ENCODE data around the gene TP53INP2. TPM values are rescaled to one million over a fixed set of nuclear protein-coding genes. Genes with fewer than 3 reads are reported as not detected.
A peak's percentile ranks its signal among the peaks of the same experiment; 100 is the strongest.

TP53INP2 gene
- total and polyA plus RNA-seq, 5 donors from 2014 or later = 0.37 to 60.9 (median 0.54) TPM

- H3K27ac ChIP-seq (ENCODE audit: insufficient read depth, low read length, poor library complexity, severe bottlenecking) = no peak overlapping the region
- H3K27ac Mint-ChIP-seq = peak overlapping the region in 2 of 3 donors; percentile 88 to 99
- H3K4me1 Mint-ChIP-seq = peaks cover 0 to 38% (median 16%) of the 10 kb centered on the region in 4 donors
- H3K4me3 ChIP-seq (ENCODE audit: low read depth, low read length) = no peak overlapping the region
- H3K4me3 Mint-ChIP-seq = peak overlapping the region in 3 of 4 donors; percentile 31 to 98 (median 88)
- H3K27me3 Mint-ChIP-seq = peaks cover 15% of the 10 kb centered on the region
- no peaks in the 10 kb centered on the region for H3K9me3 ChIP-seq (ENCODE audit: control insufficient read depth in 2 of 2, low read length in 2 of 2)
- DNase-seq = no peak
- H3K27me3 ChIP-seq (ENCODE audit: control insufficient read depth, insufficient read depth, low read length) = no peaks in the 10 kb centered on the region
- ATAC-seq (ENCODE audit: low read depth in 2 of 2) = no peak
- H3K36me3 Mint-ChIP-seq = no peaks in the 10 kb centered on the region
- H3K4me1 ChIP-seq (ENCODE audit: control insufficient read depth, insufficient read depth, low read length, poor library complexity, severe bottlenecking) = peaks cover 22% of the 10 kb centered on the region
- H3K9me3 Mint-ChIP-seq = peaks cover 0 to 2% (median 0%) of the 10 kb centered on the region in 7 donors
- no peaks in the 10 kb centered on the region for H3K36me3 ChIP-seq (ENCODE audit: control insufficient read depth, insufficient read depth, low read length)
These were observed 3.0 kb downstream of the TP53INP2 start for GRCh38 chr20:34706912-34707784.

DNA sequence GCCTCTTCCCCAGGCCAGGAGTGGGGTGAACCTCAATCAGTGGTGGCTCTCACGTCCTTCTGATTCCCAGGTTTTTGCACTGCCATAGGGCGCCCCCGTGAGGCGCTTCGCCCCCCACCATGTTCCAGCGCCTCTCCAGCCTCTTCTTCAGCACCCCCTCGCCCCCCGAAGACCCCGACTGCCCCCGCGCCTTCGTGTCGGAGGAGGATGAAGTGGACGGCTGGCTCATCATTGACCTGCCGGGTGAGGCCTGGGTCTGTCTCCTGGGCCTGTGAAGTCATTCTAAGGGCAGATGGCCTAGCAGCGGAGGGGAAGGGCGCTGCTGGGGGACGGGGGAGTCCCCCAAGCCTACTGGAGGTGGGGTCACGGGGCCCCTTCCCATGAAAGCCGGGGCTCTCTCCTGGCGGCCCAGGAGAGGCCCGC is 4.5 kb downstream of the TP53INP2 start:
- H3K27me3 ChIP-seq (ENCODE audit: control insufficient read depth, insufficient read depth, low read length) = no peaks in the 10 kb centered on the region
- peak; percentile 39 to 65 (median 59) for DNase-seq
- peaks cover under 1% of the 10 kb centered on the region for H3K36me3 ChIP-seq (ENCODE audit: control insufficient read depth, insufficient read depth, low read length)
- H3K4me1 Mint-ChIP-seq = peaks cover 0 to 28% (median 14%) of the 10 kb centered on the region in 4 donors
- peak overlapping the region in 2 of 3 donors; percentile 88 to 90 for H3K27ac Mint-ChIP-seq
- H3K27me3 Mint-ChIP-seq = peaks cover 8% of the 10 kb centered on the region
- peak overlapping the region; percentile 88 to 98 (median 91) for H3K4me3 Mint-ChIP-seq
- H3K9me3 ChIP-seq (ENCODE audit: control insufficient read depth in 2 of 2, low read length in 2 of 2) = no peaks in the 10 kb centered on the region
- H3K36me3 Mint-ChIP-seq = peaks cover 6% of the 10 kb centered on the region
- H3K4me1 ChIP-seq (ENCODE audit: control insufficient read depth, insufficient read depth, low read length, poor library complexity, severe bottlenecking) = peaks cover 19% of the 10 kb centered on the region
- ATAC-seq (ENCODE audit: low read depth in 2 of 2) = peak; percentile 0 to 15
- no peak overlapping the region for H3K4me3 ChIP-seq (ENCODE audit: low read depth, low read length)
- peak overlapping the region; percentile 88 for H3K27ac ChIP-seq (ENCODE audit: insufficient read depth, low read length, poor library complexity, severe bottlenecking)
- peaks cover 0 to 2% (median 0%) of the 10 kb centered on the region in 7 donors for H3K9me3 Mint-ChIP-seq

DNA sequence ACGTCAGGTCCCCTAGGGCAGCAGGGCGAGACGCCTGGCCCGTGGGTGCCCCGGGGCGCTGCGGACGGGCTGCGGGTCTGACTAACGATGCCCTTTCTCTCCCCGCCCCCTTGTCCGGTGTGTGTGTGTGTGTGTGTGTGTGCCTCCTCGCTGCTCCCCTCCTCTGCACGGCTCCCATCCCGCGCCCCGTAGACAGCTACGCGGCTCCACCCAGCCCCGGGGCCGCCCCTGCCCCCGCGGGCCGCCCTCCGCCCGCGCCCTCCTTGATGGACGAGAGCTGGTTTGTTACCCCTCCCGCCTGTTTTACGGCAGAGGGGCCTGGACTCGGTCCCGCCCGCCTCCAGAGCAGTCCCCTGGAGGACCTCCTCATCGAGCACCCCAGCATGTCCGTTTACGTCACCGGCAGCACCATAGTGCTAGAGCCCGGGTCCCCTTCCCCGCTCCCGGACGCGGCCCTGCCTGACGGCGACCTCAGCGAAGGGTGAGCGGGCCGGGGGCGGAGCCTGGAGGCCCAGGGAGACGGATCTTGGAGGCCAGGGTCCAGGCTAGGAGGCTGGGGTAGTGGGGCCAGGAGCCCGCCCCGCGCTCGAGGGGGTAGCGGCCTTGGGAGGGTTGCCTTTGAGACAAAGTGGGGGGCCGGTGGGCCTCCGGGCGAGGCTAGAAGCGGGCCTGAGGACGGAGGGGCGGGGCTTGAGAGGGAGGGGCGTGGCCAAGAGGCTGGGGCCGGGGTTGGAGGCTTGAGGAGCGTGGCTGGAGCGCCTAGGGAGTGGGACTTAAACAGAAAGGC is 5.1 kb downstream of the TP53INP2 start:
- H3K27ac Mint-ChIP-seq = peak overlapping the region in 2 of 3 donors; percentile 88 to 93
- Histone ChIP-seq H3K27me3 (ENCODE audit: control insufficient read depth, insufficient read depth, low read length) (no peaks in the 10 kb centered on the region), H3K4me3 (ENCODE audit: low read depth, low read length) (peak overlapping the region; percentile 58), H3K27ac (ENCODE audit: insufficient read depth, low read length, poor library complexity, severe bottlenecking) (peak overlapping the region; percentile 88), H3K9me3 (ENCODE audit: control insufficient read depth in 2 of 2, low read length in 2 of 2) (no peaks in the 10 kb centered on the region), H3K4me1 (ENCODE audit: control insufficient read depth, insufficient read depth, low read length, poor library complexity, severe bottlenecking) (peaks cover 16% of the 10 kb centered on the region), H3K36me3 (ENCODE audit: control insufficient read depth, insufficient read depth, low read length) (peaks cover 3% of the 10 kb centered on the region)
- peaks cover 5% of the 10 kb centered on the region for H3K27me3 Mint-ChIP-seq
- ATAC-seq (ENCODE audit: low read depth in 2 of 2) (peak; percentile 56 to 62), DNase-seq (peak; percentile 79 to 84 (median 81))
- peak overlapping the region; percentile 88 to 98 (median 91) for H3K4me3 Mint-ChIP-seq
- H3K9me3 Mint-ChIP-seq = peaks cover 0 to 2% (median 0%) of the 10 kb centered on the region in 7 donors
- H3K36me3 Mint-ChIP-seq = peaks cover 7% of the 10 kb centered on the region
- peaks cover 0 to 27% (median 14%) of the 10 kb centered on the region in 4 donors for H3K4me1 Mint-ChIP-seq

DNA sequence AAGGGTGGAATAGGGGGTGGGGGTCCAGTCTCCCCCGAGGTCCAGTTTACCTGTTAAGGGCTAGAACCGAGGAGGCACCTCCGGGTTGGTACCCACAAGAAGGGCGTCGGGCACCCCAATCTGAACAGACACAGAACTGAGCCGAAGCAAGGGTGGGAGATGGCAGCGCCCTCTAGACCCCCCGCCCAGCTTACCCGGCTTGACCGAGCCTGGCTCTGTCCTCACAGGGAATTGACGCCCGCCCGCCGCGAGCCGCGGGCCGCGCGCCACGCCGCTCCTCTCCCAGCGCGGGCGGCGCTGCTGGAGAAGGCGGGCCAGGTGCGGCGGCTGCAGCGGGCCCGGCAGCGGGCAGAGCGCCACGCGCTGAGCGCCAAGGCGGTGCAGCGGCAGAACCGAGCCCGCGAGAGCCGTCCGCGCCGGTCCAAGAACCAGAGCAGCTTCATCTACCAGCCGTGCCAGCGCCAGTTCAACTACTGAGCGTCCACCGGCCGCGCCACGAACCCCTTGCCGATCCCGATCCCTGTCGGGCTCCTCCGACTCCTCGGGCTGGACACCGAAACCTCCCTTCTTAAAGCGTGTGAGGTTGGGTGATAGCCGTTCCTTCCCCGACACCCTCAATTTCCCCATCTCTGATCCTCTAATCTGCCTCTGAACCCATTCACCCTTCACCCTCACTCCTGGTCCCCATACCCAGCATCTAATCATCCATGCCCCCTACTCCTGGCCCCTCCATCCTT is 5.9 kb downstream of the TP53INP2 start:
- peak overlapping the region; percentile 58 for H3K4me3 ChIP-seq (ENCODE audit: low read depth, low read length)
- Mint-ChIP-seq H3K4me3 (peak overlapping the region; percentile 88 to 98 (median 91)), H3K27me3 (no peaks in the 10 kb centered on the region), H3K27ac (peak overlapping the region; percentile 78 to 93 (median 88)), H3K4me1 (peaks cover 0 to 21% (median 11%) of the 10 kb centered on the region in 4 donors), H3K36me3 (peaks cover 8% of the 10 kb centered on the region), H3K9me3 (peaks cover 0 to 2% (median 0%) of the 10 kb centered on the region in 7 donors)
- H3K4me1 ChIP-seq (ENCODE audit: control insufficient read depth, insufficient read depth, low read length, poor library complexity, severe bottlenecking) = peaks cover 13% of the 10 kb centered on the region
- no peaks in the 10 kb centered on the region for H3K27me3 ChIP-seq (ENCODE audit: control insufficient read depth, insufficient read depth, low read length)
- H3K27ac ChIP-seq (ENCODE audit: insufficient read depth, low read length, poor library complexity, severe bottlenecking) = peak overlapping the region; percentile 88
- H3K36me3 ChIP-seq (ENCODE audit: control insufficient read depth, insufficient read depth, low read length) = peaks cover 3% of the 10 kb centered on the region
- H3K9me3 ChIP-seq (ENCODE audit: control insufficient read depth in 2 of 2, low read length in 2 of 2) = no peaks in the 10 kb centered on the region
- DNase-seq (peak in 1 of 3 donors; percentile 65), ATAC-seq (ENCODE audit: low read depth in 2 of 2) (peak; percentile 39 to 46)

GRCh38 chr20:34710568-34710839 is 6.4 kb downstream of the TP53INP2 start:
- Mint-ChIP-seq H3K36me3 (peaks cover 12% of the 10 kb centered on the region), H3K9me3 (peaks cover 0 to 2% (median 0%) of the 10 kb centered on the region in 7 donors), H3K27ac (peak overlapping the region; percentile 78 to 93 (median 88)), H3K4me1 (peaks cover 0 to 21% (median 11%) of the 10 kb centered on the region in 4 donors), H3K27me3 (no peaks in the 10 kb centered on the region), H3K4me3 (peak overlapping the region; percentile 84 to 95 (median 88))
- no peak for ATAC-seq (ENCODE audit: low read depth in 2 of 2)
- H3K27ac ChIP-seq (ENCODE audit: insufficient read depth, low read length, poor library complexity, severe bottlenecking) = no peak overlapping the region
- no peak for DNase-seq
- H3K36me3 ChIP-seq (ENCODE audit: control insufficient read depth, insufficient read depth, low read length) = peaks cover 3% of the 10 kb centered on the region
- no peaks in the 10 kb centered on the region for H3K27me3 ChIP-seq (ENCODE audit: control insufficient read depth, insufficient read depth, low read length)
- H3K4me1 ChIP-seq (ENCODE audit: control insufficient read depth, insufficient read depth, low read length, poor library complexity, severe bottlenecking) = peaks cover 12% of the 10 kb centered on the region
- H3K4me3 ChIP-seq (ENCODE audit: low read depth, low read length) = peak overlapping the region; percentile 52
- H3K9me3 ChIP-seq (ENCODE audit: control insufficient read depth in 2 of 2, low read length in 2 of 2) = no peaks in the 10 kb centered on the region

DNA sequence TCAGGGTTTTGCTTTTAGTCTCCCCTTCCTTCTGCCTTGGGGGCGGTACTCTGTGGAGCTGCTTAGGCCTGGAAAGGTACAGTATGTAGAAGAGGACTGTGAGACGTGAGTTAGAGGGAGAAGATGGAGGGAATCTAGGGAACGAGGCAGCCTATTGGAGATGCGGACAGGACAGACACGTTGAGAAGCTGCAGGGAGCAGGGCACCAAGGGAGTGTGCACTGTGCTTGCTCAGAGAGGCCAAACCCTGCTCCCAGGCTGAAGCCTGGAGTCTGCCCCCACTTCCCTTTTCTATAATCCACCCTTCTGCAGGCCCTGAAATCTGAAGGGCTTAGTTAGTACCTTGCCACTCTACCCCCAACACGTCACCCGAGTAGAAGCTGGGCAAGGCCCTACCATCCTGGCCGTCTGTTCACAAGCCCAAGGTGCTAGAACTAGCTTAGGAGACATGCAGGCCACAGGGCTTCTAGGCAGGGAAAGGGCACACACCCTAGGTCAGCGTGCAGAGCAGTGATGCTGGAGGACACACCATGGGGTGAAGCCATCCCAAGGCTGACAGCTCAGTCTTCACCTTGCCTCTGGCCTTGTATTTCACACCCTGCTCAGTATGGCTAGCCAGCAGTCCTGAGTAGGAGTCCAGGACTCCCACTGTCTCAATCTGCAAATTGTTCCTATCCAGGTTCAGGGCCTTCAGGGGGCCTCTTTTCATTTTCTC is 6.9 kb downstream of the TP53INP2 start:
- Mint-ChIP-seq H3K4me1 (peaks cover 0 to 21% (median 11%) of the 10 kb centered on the region in 4 donors), H3K27ac (peak overlapping the region in 1 of 3 donors; percentile 93), H3K36me3 (peaks cover 12% of the 10 kb centered on the region), H3K4me3 (peak overlapping the region; percentile 84 to 95 (median 88)), H3K27me3 (no peaks in the 10 kb centered on the region), H3K9me3 (peaks cover 0 to 2% (median 0%) of the 10 kb centered on the region in 7 donors)
- DNase-seq (no peak), ATAC-seq (ENCODE audit: low read depth in 2 of 2) (no peak)
- Histone ChIP-seq H3K27me3 (ENCODE audit: control insufficient read depth, insufficient read depth, low read length) (no peaks in the 10 kb centered on the region), H3K9me3 (ENCODE audit: control insufficient read depth in 2 of 2, low read length in 2 of 2) (no peaks in the 10 kb centered on the region), H3K4me1 (ENCODE audit: control insufficient read depth, insufficient read depth, low read length, poor library complexity, severe bottlenecking) (peaks cover 12% of the 10 kb centered on the region), H3K27ac (ENCODE audit: insufficient read depth, low read length, poor library complexity, severe bottlenecking) (no peak overlapping the region), H3K36me3 (ENCODE audit: control insufficient read depth, insufficient read depth, low read length) (peaks cover 3% of the 10 kb centered on the region), H3K4me3 (ENCODE audit: low read depth, low read length) (no peak overlapping the region)
